Measurements from ENCODE around the gene ADARB1.

DNA sequence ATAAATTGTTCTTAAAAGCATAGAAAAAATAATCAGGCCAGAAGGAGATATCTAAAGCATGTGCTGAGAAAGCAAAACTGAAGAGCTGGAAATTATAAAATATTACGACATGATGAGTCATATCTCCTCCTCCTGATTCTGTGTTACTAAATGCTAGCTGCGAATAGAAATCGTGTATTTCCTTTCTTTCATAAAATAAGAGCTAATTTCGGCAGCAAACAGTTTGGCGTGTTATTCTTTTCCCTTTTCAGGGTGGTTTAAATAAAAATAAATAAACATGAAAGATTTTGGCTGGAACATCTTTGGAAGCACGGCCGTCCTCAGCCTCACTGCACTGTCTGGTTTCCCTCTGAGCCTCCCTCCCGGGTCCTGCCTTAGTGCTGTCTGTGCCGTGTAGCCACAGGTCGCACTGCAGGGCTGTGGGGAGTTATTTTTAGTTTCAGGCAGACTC, 56.0 kb downstream of the ADARB1 start:
- no peak for TF ChIP-seq CTCF (IDR thresholded peaks at IDR 0.05)
- TF ChIP-seq EP300 (IDR thresholded peaks at IDR 0.05): no peak

Data from ovary (tissue), 3 donors.